Trophoblast cell (in vitro differentiated cells and primary cell): ENCODE results near the gene MYO16.

ENCODE experiments used
- DNase-seq, 2 donors: peaks; one replicate each; pipeline ENCODE4 v3.0.0-alpha.2; 2016
- H2AFZ ChIP-seq: 2 replicates; pipeline ENCODE4 v1.6.1; 2013; ENCODE audit warnings: low read length, moderate library complexity, mild to moderate bottlenecking; ENCODE audit not compliant: insufficient read depth, poor library complexity
- H2AK5ac ChIP-seq: 2 replicates; pipeline ENCODE4 v1.6.1; 2013; ENCODE audit warnings: mild to moderate bottlenecking, low read length
- H2BK120ac ChIP-seq: 2 replicates; pipeline ENCODE4 v1.6.1; 2013; ENCODE audit warnings: low read length, mild to moderate bottlenecking, moderate library complexity; ENCODE audit not compliant: insufficient read depth, poor library complexity
- H2BK12ac ChIP-seq: 2 replicates; pipeline ENCODE4 v1.6.1; 2013; ENCODE audit warnings: mild to moderate bottlenecking, low read length, moderate library complexity
- H2BK5ac ChIP-seq: 2 replicates; pipeline ENCODE4 v1.6.1; 2013; ENCODE audit warnings: low read length, low read depth, moderate library complexity, mild to moderate bottlenecking; ENCODE audit not compliant: poor library complexity
- H3K14ac ChIP-seq: 2 replicates; pipeline ENCODE4 v1.6.1; 2013; ENCODE audit warnings: mild to moderate bottlenecking, low read length
- H3K18ac ChIP-seq: 2 replicates; pipeline ENCODE4 v1.6.1; 2013; ENCODE audit warnings: mild to moderate bottlenecking, low read length
- H3K23ac ChIP-seq: 2 replicates; pipeline ENCODE4 v1.6.1; 2013; ENCODE audit warnings: low read length
- H3K27ac ChIP-seq: 2 replicates; pipeline ENCODE4 v1.5.1; 2013; ENCODE audit warnings: low read depth, mild to moderate bottlenecking, inconsistent platforms, low read length, moderate library complexity
- H3K27me3 ChIP-seq: 2 replicates; pipeline ENCODE4 v1.6.1; 2013; ENCODE audit warnings: inconsistent platforms, mild to moderate bottlenecking, low read length, moderate library complexity; ENCODE audit not compliant: insufficient read depth
- H3K36me3 ChIP-seq, 2 experiments: 1 replicate in 1 of 2; 2 replicates in 1 of 2; pipeline ENCODE4 v1.6.1; 2013; ENCODE audit warnings: low read length in 2 of 2, mild to moderate bottlenecking in 2 of 2, moderate library complexity in 1 of 2; ENCODE audit not compliant: insufficient read depth in 2 of 2, control insufficient read depth in 1 of 2
- H3K4ac ChIP-seq: 2 replicates; pipeline ENCODE4 v1.6.1; 2013; ENCODE audit warnings: low read depth, mild to moderate bottlenecking, low read length, moderate library complexity
- H3K4me1 ChIP-seq, 2 experiments: 1 replicate in 1 of 2; 2 replicates in 1 of 2; pipeline ENCODE4 v1.6.1; 2013; ENCODE audit warnings: low read length in 2 of 2, mild to moderate bottlenecking in 2 of 2, moderate library complexity in 1 of 2; ENCODE audit not compliant: insufficient read depth in 2 of 2, control insufficient read depth in 1 of 2
- H3K4me2 ChIP-seq: 2 replicates; pipeline ENCODE4 v1.6.1; 2013; ENCODE audit warnings: inconsistent platforms, mild to moderate bottlenecking, low read length, moderate library complexity
- H3K4me3 ChIP-seq: 2 replicates; pipeline ENCODE4 v1.5.1; 2013; ENCODE audit warnings: mild to moderate bottlenecking, low read depth, low read length, inconsistent platforms
- H3K79me1 ChIP-seq: one replicate; pipeline ENCODE4 v1.6.1; 2013; ENCODE audit warnings: low read length
- H3K79me2 ChIP-seq: 2 replicates; pipeline ENCODE4 v1.6.1; 2013; ENCODE audit warnings: low read length, mild to moderate bottlenecking; ENCODE audit not compliant: control insufficient read depth, insufficient read depth, poor library complexity
- H3K9ac ChIP-seq: 2 replicates; pipeline ENCODE4 v1.6.1; 2013; ENCODE audit warnings: mild to moderate bottlenecking, low read length
- H3K9me3 ChIP-seq: 2 replicates; pipeline ENCODE4 v1.6.1; 2013; ENCODE audit warnings: low read depth, mild to moderate bottlenecking, control low read depth, inconsistent platforms, low read length; ENCODE audit not compliant: insufficient read depth
- H4K12ac ChIP-seq: 2 replicates; pipeline ENCODE4 v1.6.1; 2013; ENCODE audit warnings: low read depth, mild to moderate bottlenecking, low read length, moderate library complexity
- H4K8ac ChIP-seq: 2 replicates; pipeline ENCODE4 v1.6.1; 2013; ENCODE audit warnings: low read depth, mild to moderate bottlenecking, low read length, moderate library complexity
- H4K91ac ChIP-seq: one replicate; pipeline ENCODE4 v1.6.1; 2013; ENCODE audit warnings: low read depth, mild to moderate bottlenecking, low read length, moderate library complexity
- WGBS: extraction: QIAGEN DNeasy Blood & Tissue Kit; methylation state at CpG from one replicate; pipeline ENCODE4 v1.1.7; 2013; ENCODE audit warnings: missing lambda C conversion rate; ENCODE audit not compliant: insufficient read length, insufficient coverage; ENCODE audit errors: extremely low coverage; 5-methylcytosine and 5-hydroxymethylcytosine counted together

The MYO16 gene

DNA sequence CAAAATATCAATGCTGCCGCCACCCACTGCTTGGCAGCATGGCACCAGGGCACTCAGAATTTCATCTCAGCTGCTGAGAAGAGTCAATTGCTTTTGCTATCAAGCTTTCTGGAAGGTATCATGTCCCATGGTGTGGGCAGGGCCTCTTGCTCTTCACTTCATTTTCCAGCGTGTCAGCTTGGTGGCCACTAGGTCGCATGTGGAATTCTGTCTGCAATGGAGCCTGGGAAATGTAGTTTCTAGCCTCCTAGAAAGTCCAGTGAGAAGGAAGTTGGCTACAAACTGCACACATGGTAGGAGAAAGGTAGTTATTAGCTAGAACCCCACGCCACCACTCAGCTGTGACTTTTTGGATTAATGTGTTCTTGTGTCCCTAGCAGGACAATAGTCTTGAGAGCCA is 105.3 kb downstream of the MYO16 start:
- Histone ChIP-seq H2BK12ac (no peak overlapping the region), H4K8ac (peak overlapping the region; percentile 54), H3K14ac (no peak overlapping the region), H2BK120ac (no peak overlapping the region), H2BK5ac (no peak overlapping the region), H3K4me2 (no peak overlapping the region), H3K79me2 (no peaks in the 10 kb centered on the region), H3K9me3 (no peaks in the 10 kb centered on the region), H3K4me1 (no peaks in the 10 kb centered on the region), H3K23ac (no peak overlapping the region), H2AK5ac (no peak overlapping the region), H3K4ac (no peak overlapping the region), H3K36me3 (no peaks in the 10 kb centered on the region), H3K9ac (no peak overlapping the region), H3K27me3 (no peaks in the 10 kb centered on the region), H3K27ac (no peak overlapping the region), H3K79me1 (no peaks in the 10 kb centered on the region), H4K91ac (no peak overlapping the region), H4K12ac (no peak overlapping the region), H3K18ac (no peak overlapping the region), H3K4me3 (no peak overlapping the region), H2AFZ (no peak overlapping the region)
- WGBS = no CpG with 5 or more reads among the region's 4 CpGs
- no peak for DNase-seq

- Histone ChIP-seq H4K91ac (no peak overlapping the region), H3K79me1 (no peaks in the 10 kb centered on the region), H2BK12ac (no peak overlapping the region), H3K9ac (no peak overlapping the region), H3K14ac (no peak overlapping the region), H3K36me3 (no peaks in the 10 kb centered on the region), H2BK120ac (no peak overlapping the region), H3K23ac (no peak overlapping the region), H3K4me1 (no peaks in the 10 kb centered on the region), H3K79me2 (no peaks in the 10 kb centered on the region), H2BK5ac (no peak overlapping the region), H2AFZ (no peak overlapping the region), H3K4me3 (no peak overlapping the region), H3K27me3 (no peaks in the 10 kb centered on the region), H3K18ac (no peak overlapping the region), H2AK5ac (no peak overlapping the region), H3K4ac (no peak overlapping the region), H3K27ac (no peak overlapping the region), H4K8ac (no peak overlapping the region), H3K4me2 (no peak overlapping the region), H4K12ac (no peak overlapping the region), H3K9me3 (peaks cover 2% of the 10 kb centered on the region)
- DNase-seq = no peak
- WGBS = no CpG with 5 or more reads among the region's 5 CpGs
Observed at GRCh38 chr13:108741930-108742329, 112.5 kb downstream of the MYO16 start.

GRCh38 chr13:108742701-108743451 is 113.5 kb downstream of the MYO16 start:
- Histone ChIP-seq H3K79me2 (no peaks in the 10 kb centered on the region), H3K79me1 (no peaks in the 10 kb centered on the region), H3K36me3 (no peaks in the 10 kb centered on the region), H2BK5ac (no peak overlapping the region), H3K14ac (no peak overlapping the region), H2BK120ac (no peak overlapping the region), H3K9me3 (peaks cover 2% of the 10 kb centered on the region), H3K4me3 (no peak overlapping the region), H3K18ac (no peak overlapping the region), H4K12ac (no peak overlapping the region), H3K4me2 (no peak overlapping the region), H3K4me1 (no peaks in the 10 kb centered on the region), H4K8ac (no peak overlapping the region), H3K27ac (no peak overlapping the region), H2BK12ac (no peak overlapping the region), H4K91ac (no peak overlapping the region), H2AFZ (no peak overlapping the region), H3K27me3 (no peaks in the 10 kb centered on the region), H2AK5ac (no peak overlapping the region), H3K4ac (no peak overlapping the region), H3K9ac (no peak overlapping the region), H3K23ac (no peak overlapping the region)
- DNase-seq = no peak
- WGBS = no CpG with 5 or more reads among the region's 2 CpGs

- Histone ChIP-seq H2BK12ac (no peak overlapping the region), H3K14ac (no peak overlapping the region), H2BK5ac (no peak overlapping the region), H4K12ac (no peak overlapping the region), H3K9me3 (peaks cover 2% of the 10 kb centered on the region), H4K8ac (no peak overlapping the region), H3K4me3 (no peak overlapping the region), H2AFZ (no peak overlapping the region), H3K23ac (no peak overlapping the region), H3K4ac (no peak overlapping the region), H3K9ac (no peak overlapping the region), H2AK5ac (no peak overlapping the region), H2BK120ac (no peak overlapping the region), H3K27me3 (no peaks in the 10 kb centered on the region), H4K91ac (no peak overlapping the region), H3K18ac (no peak overlapping the region), H3K79me1 (no peaks in the 10 kb centered on the region), H3K4me2 (no peak overlapping the region), H3K36me3 (no peaks in the 10 kb centered on the region), H3K79me2 (no peaks in the 10 kb centered on the region), H3K4me1 (no peaks in the 10 kb centered on the region), H3K27ac (no peak overlapping the region)
- no CpG with 5 or more reads among the region's 4 CpGs for WGBS
- no peak for DNase-seq
Observed at GRCh38 chr13:108743522-108743921, 114.1 kb downstream of the MYO16 start.
